ENCODE data around the gene GALNT2.
A peak's percentile ranks its signal among the peaks of the same experiment; 100 is the strongest.

The GALNT2 gene

GRCh38 chr1:230313453-230314141, 246.6 kb downstream of the GALNT2 start:
- no peak for DNase-seq

GRCh38 chr1:230314142-230314470, 247.1 kb downstream of the GALNT2 start:
- DNase-seq = no peak

GRCh38 chr1:230315099-230315498, 248.1 kb downstream of the GALNT2 start:
- no peak for DNase-seq

GRCh38 chr1:230316864-230317745, 250.1 kb downstream of the GALNT2 start:
- no peak for DNase-seq

- peak; percentile 30 for DNase-seq
Measured at GRCh38 chr1:230317823-230318819, 251.1 kb downstream of the GALNT2 start.

GRCh38 chr1:230319014-230319747, 252.1 kb downstream of the GALNT2 start:
- no peak for DNase-seq

- no peak for DNase-seq
Measured at GRCh38 chr1:230320804-230321203, 253.8 kb downstream of the GALNT2 start.

GRCh38 chr1:230321341-230321740, 254.3 kb downstream of the GALNT2 start:
- DNase-seq = no peak

GRCh38 chr1:230321741-230322420, 254.8 kb downstream of the GALNT2 start:
- DNase-seq = no peak

GRCh38 chr1:230322421-230322756, 255.4 kb downstream of the GALNT2 start:
- no peak for DNase-seq

- no peak for DNase-seq
Measured at GRCh38 chr1:230322967-230323547, 256.0 kb downstream of the GALNT2 start.

- no peak for DNase-seq
Measured at GRCh38 chr1:230323686-230324085, 256.6 kb downstream of the GALNT2 start.

- DNase-seq = no peak
Measured at GRCh38 chr1:230326971-230327891, 260.2 kb downstream of the GALNT2 start.

GRCh38 chr1:230327892-230328284, 260.9 kb downstream of the GALNT2 start:
- no peak for DNase-seq

GRCh38 chr1:230328342-230329015, 261.4 kb downstream of the GALNT2 start:
- DNase-seq = no peak

- DNase-seq = no peak
Measured at GRCh38 chr1:230330157-230330556, 263.1 kb downstream of the GALNT2 start.
